Measurements from ENCODE around the gene FAM114A2.
"Not testable (repeated sequence)": the region's sequence is repeated elsewhere in the genome, so short reads cannot be mapped to it uniquely, and the experiment has no call there.

The FAM114A2 gene

GRCh38 chr5:154047324-154047723 is 8.6 kb upstream of the FAM114A2 start:
- DNase-seq = no peak

- DNase-seq = no peak
Measured at GRCh38 chr5:154046486-154046885, 7.8 kb upstream of the FAM114A2 start.

- DNase-seq = no peak
Measured at GRCh38 chr5:154044581-154044980, 5.9 kb upstream of the FAM114A2 start.

- DNase-seq = no peak
Measured at GRCh38 chr5:154044099-154044498, 5.4 kb upstream of the FAM114A2 start.

GRCh38 chr5:154042766-154043165 is 4.1 kb upstream of the FAM114A2 start:
- no peak for DNase-seq

GRCh38 chr5:154039458-154039829 is 734 bp upstream of the FAM114A2 start:
- no peak for DNase-seq

- DNase-seq = no peak
Measured at GRCh38 chr5:154038261-154038706, 426 bp downstream of the FAM114A2 start.

GRCh38 chr5:154034944-154035343 is 3.8 kb downstream of the FAM114A2 start:
- DNase-seq = no peak

- DNase-seq = no peak
Measured at GRCh38 chr5:154031937-154032489, 6.7 kb downstream of the FAM114A2 start.

GRCh38 chr5:154025951-154026350 is 12.8 kb downstream of the FAM114A2 start:
- no peak for DNase-seq

GRCh38 chr5:154018919-154019318 is 19.8 kb downstream of the FAM114A2 start:
- not testable (repeated sequence) for DNase-seq

- no peak for DNase-seq
Measured at GRCh38 chr5:154015071-154015693, 23.5 kb downstream of the FAM114A2 start.

GRCh38 chr5:154010660-154011059 is 28.1 kb downstream of the FAM114A2 start:
- no peak for DNase-seq

GRCh38 chr5:154005648-154006047 is 33.1 kb downstream of the FAM114A2 start:
- no peak for DNase-seq

- DNase-seq = no peak
Measured at GRCh38 chr5:154002511-154003020, 36.1 kb downstream of the FAM114A2 start.

- DNase-seq = no peak
Measured at GRCh38 chr5:154002093-154002492, 36.6 kb downstream of the FAM114A2 start.

- no peak for DNase-seq
Measured at GRCh38 chr5:154000703-154001102, 38.0 kb downstream of the FAM114A2 start.

GRCh38 chr5:153999995-154000394 is 38.7 kb downstream of the FAM114A2 start:
- DNase-seq = no peak

- no peak for DNase-seq
Measured at GRCh38 chr5:153998768-153999167, 39.9 kb downstream of the FAM114A2 start.

- no peak for DNase-seq
Measured at GRCh38 chr5:153998010-153998409, 40.7 kb downstream of the FAM114A2 start.

GRCh38 chr5:153991168-153991567 is 47.5 kb downstream of the FAM114A2 start:
- no peak for DNase-seq

GRCh38 chr5:153988510-153988909 is 50.2 kb downstream of the FAM114A2 start:
- no peak for DNase-seq

GRCh38 chr5:153987301-153987700 is 51.4 kb downstream of the FAM114A2 start:
- DNase-seq = no peak

GRCh38 chr5:153985498-153985897 is 53.2 kb downstream of the FAM114A2 start:
- no peak for DNase-seq

GRCh38 chr5:153983885-153984284 is 54.8 kb downstream of the FAM114A2 start:
- no peak for DNase-seq
